Stimulated activated CD4-positive, alpha-beta T cell treated with anti-CD3 and anti-CD28 coated beads, Interleukin-1b, Interleukin-23, amount 100 ng/mL, for 1 hour (primary cell): ENCODE data around the gene PKNOX2.

Experiments
- DNase-seq, 2 donors: peaks; one replicate each; pipeline ENCODE4 v3.0.0-alpha.2; 2020; ENCODE audit warnings: low read depth in 2 of 2

PKNOX2 gene

GRCh38 chr11:125337836-125338834 is 173.6 kb downstream of the PKNOX2 start:
- no peak for DNase-seq

GRCh38 chr11:125338886-125339811 is 174.6 kb downstream of the PKNOX2 start:
- no peak for DNase-seq

DNA sequence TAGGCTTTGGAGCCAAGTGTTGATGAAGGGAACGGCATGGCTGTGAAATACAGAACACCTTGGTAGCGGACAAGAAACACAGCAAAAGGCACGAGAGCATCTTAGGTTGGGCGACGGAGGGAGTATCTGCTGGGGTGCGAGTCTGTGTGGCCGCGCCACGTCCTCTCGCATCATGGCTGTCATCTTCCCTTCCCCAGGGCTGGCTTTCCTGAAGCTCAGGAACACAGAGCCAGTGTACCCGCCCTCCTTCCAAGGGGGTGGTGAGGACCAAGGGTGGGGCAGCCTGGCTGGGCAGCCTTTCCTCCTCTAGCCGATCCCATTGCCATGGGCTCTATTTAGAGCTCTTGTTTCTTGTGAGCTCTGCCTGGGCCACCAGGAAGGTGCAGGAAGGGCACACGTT is 177.1 kb downstream of the PKNOX2 start:
- no peak for DNase-seq

GRCh38 chr11:125342281-125342930 is 177.9 kb downstream of the PKNOX2 start:
- DNase-seq = no peak

- no peak for DNase-seq
Observed at GRCh38 chr11:125343086-125343717, 178.7 kb downstream of the PKNOX2 start.

- DNase-seq = no peak
Observed at GRCh38 chr11:125343718-125344131, 179.2 kb downstream of the PKNOX2 start.

DNA sequence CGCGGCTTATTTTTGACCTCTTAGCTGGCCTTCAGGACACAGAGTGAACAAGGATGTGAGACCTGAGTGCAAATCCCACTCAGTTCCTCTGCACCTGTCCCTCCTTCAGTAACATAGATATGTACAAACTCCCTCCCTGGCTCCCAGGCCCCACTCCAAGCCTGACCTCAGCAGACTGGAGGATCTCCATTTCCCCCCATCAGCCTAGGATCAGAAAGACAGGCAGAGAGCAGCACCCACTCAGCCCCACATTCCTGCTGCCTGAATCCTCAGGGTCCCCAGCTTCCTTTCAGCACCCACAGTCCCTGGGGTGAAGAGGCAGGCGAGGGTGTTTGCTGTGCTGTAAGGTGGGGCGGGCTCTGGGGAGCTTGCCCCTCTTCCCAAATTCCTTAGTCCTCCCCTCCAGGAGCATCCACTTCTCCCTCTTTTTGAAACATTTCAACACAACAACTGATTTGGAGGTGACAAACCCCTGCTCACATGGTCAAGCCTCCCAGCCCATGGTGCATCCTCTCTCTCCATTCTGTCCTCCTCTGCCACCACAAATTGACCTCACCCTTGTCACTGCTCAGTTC is 180.4 kb downstream of the PKNOX2 start:
- DNase-seq = no peak

GRCh38 chr11:125345421-125346178 is 181.0 kb downstream of the PKNOX2 start:
- DNase-seq = peak in 1 of 2 donors; percentile 17

GRCh38 chr11:125346179-125346530 is 181.6 kb downstream of the PKNOX2 start:
- DNase-seq = no peak

GRCh38 chr11:125346565-125347260 is 182.2 kb downstream of the PKNOX2 start:
- DNase-seq = no peak

GRCh38 chr11:125347261-125347585 is 182.7 kb downstream of the PKNOX2 start:
- no peak for DNase-seq

DNA sequence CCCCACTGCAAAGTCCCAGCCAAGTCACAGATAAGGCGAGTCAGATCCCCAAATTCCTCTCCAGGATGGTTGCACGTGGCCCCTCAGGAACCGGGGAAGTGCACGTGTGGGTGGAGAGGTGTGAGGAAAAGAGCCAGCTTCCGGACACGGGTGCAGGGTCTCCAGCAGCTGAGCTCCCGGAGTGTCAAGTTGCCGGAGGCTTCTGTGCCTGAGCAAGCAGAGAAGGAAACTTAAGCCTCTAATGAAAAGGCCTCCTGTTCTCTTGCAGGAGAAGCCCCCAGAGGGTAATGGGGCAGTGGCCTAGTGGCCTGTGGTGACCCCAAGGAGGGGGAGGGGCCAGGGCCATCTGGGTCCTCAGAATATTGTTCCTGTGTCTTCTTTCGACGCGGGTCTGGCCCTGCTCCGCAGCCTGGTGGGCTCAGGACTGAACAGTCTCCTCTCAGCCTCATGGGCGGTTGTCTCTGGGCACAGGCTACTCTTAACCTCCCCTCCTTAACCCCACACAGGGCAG is 183.6 kb downstream of the PKNOX2 start:
- no peak for DNase-seq

GRCh38 chr11:125348674-125349309 is 184.2 kb downstream of the PKNOX2 start:
- peak in 1 of 2 donors; percentile 32 for DNase-seq

DNA sequence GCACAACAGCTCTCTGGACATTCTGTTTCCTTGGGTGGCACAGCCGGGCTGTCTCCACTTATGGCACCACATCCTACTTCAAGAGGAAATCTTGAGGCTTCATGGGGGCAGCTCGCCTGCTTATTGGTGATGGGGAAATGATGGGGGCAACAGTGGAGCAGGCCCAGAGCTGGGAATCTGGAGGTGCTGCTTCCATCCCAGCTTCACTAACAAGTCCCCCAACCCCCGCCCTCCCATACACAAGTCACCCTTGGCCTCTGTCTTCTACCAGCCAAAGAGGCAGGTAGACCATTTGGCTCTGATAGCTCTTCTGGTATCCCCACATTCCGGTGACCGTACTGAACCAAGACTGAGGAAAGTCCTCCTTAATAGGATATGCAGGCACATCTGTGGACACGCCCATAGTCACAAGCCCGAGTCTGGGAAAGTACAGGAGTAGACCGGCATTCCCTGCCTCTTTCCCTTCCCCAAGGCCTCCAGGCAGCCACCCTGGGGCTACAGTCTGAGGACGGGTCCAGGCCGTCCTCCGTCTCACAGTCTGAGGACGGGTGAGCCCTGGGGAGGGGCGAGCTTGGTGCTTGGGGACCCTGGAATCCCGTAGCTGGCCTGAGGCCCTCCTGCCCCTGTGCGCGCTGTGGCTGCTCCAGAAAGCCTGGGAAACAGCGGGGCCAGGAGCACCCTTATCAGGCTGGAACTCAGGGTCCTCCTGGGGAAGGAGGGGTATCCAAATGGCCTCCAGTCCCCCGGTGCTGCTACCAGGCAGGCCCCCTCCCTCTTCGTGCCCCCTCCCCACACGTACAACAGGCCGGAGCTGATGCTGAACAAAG is 185.9 kb downstream of the PKNOX2 start:
- no peak for DNase-seq

- DNase-seq = no peak
Observed at GRCh38 chr11:125351033-125351867, 186.7 kb downstream of the PKNOX2 start.

- no peak for DNase-seq
Observed at GRCh38 chr11:125351868-125352250, 187.3 kb downstream of the PKNOX2 start.

- no peak for DNase-seq
Observed at GRCh38 chr11:125356797-125357196, 192.2 kb downstream of the PKNOX2 start.
